Mesodermal cell (in vitro differentiated cells): ENCODE data around the gene ARL13B.

Experiments used
- H3K27ac ChIP-seq: 2 replicates; pipeline ENCODE4 v1.7.0; 2013; ENCODE audit warnings: mild to moderate bottlenecking, low read depth, low read length, moderate library complexity; ENCODE audit not compliant: severe bottlenecking
- H3K36me3 ChIP-seq: 2 replicates; pipeline ENCODE4 v1.7.1; 2013; ENCODE audit warnings: mild to moderate bottlenecking, low read length, moderate library complexity; ENCODE audit not compliant: control insufficient read depth, insufficient read depth
- H3K4me1 ChIP-seq: one replicate; pipeline ENCODE4 v1.7.1; 2013; ENCODE audit warnings: mild to moderate bottlenecking, low read length; ENCODE audit not compliant: insufficient read depth, control insufficient read depth, poor library complexity, severe bottlenecking
- H3K4me3 ChIP-seq: 2 replicates; pipeline ENCODE4 v1.7.0; 2013; ENCODE audit warnings: low read length, control low read depth, mild to moderate bottlenecking; ENCODE audit not compliant: insufficient read depth, poor library complexity, severe bottlenecking; ENCODE audit errors: extremely low read depth
- H3K9me3 ChIP-seq: 2 replicates; pipeline ENCODE4 v1.7.1; 2013; ENCODE audit warnings: mild to moderate bottlenecking, low read length, moderate library complexity; ENCODE audit not compliant: control insufficient read depth
- WGBS, 2 experiments: methylation state at CpG; one replicate each; pipeline ENCODE4 v1.1.5; 2013; ENCODE audit warnings: missing lambda C conversion rate in 2 of 2; ENCODE audit not compliant: insufficient coverage in 2 of 2; 5-methylcytosine and 5-hydroxymethylcytosine counted together

The ARL13B gene

GRCh38 chr3:93994056-93994455 is 14.1 kb downstream of the ARL13B start:
- Histone ChIP-seq H3K9me3 (no peaks in the 10 kb centered on the region), H3K4me3 (no peak overlapping the region), H3K4me1 (peaks cover 10% of the 10 kb centered on the region), H3K36me3 (peaks cover 13% of the 10 kb centered on the region), H3K27ac (no peak overlapping the region)
- 82 to 96% methylated on average over 2 of the region's 3 CpGs for whole genome bisulfite sequencing, 2 experiments

- no peak overlapping the region for H3K27ac ChIP-seq
- peaks cover 14% of the 10 kb centered on the region for H3K36me3 ChIP-seq
- H3K4me1 ChIP-seq, result no peaks in the 10 kb centered on the region
- no peaks in the 10 kb centered on the region for H3K9me3 ChIP-seq
- WGBS, 2 experiments, result no CpG with 5 or more reads among the region's 1 CpG
- no peak overlapping the region for H3K4me3 ChIP-seq
Observed at GRCh38 chr3:94001191-94001590, 21.2 kb downstream of the ARL13B start.

- no peaks in the 10 kb centered on the region for H3K9me3 ChIP-seq
- H3K27ac ChIP-seq, result no peak overlapping the region
- 80% methylated on average over 1 of the region's 3 CpGs; no CpG with 5 or more reads in 1 of the 2 experiments for WGBS, 2 experiments
- peaks cover 12% of the 10 kb centered on the region for H3K36me3 ChIP-seq
- no peaks in the 10 kb centered on the region for H3K4me1 ChIP-seq
- H3K4me3 ChIP-seq, result no peak overlapping the region
Observed at GRCh38 chr3:94001827-94002495, 22.0 kb downstream of the ARL13B start.

GRCh38 chr3:94004301-94004910 is 24.5 kb downstream of the ARL13B start:
- Histone ChIP-seq H3K36me3 (peaks cover 14% of the 10 kb centered on the region), H3K4me1 (no peaks in the 10 kb centered on the region), H3K27ac (no peak overlapping the region), H3K9me3 (no peaks in the 10 kb centered on the region), H3K4me3 (no peak overlapping the region)
- WGBS, 2 experiments, result no CpG with 5 or more reads among the region's 4 CpGs

GRCh38 chr3:94008253-94008652 is 28.3 kb downstream of the ARL13B start:
- H3K9me3 ChIP-seq, result no peaks in the 10 kb centered on the region
- no peak overlapping the region for H3K27ac ChIP-seq
- no peaks in the 10 kb centered on the region for H3K4me1 ChIP-seq
- WGBS, 2 experiments, result no CpG with 5 or more reads among the region's 2 CpGs
- H3K4me3 ChIP-seq, result no peak overlapping the region
- H3K36me3 ChIP-seq, result peaks cover 14% of the 10 kb centered on the region

GRCh38 chr3:94009608-94010007 is 29.7 kb downstream of the ARL13B start:
- 60 to 88% methylated on average over 1 of the region's 2 CpGs for WGBS, 2 experiments

GRCh38 chr3:94011233-94011711 is 31.3 kb downstream of the ARL13B start:
- H3K36me3 ChIP-seq, result peaks cover 14% of the 10 kb centered on the region
- no peak overlapping the region for H3K4me3 ChIP-seq
- H3K27ac ChIP-seq, result no peak overlapping the region
- H3K9me3 ChIP-seq, result no peaks in the 10 kb centered on the region
- no peaks in the 10 kb centered on the region for H3K4me1 ChIP-seq
- 100% methylated on average over 1 to 2 of the region's 3 CpGs for WGBS, 2 experiments

More at GRCh38 chr3:94009608-94010007, 29.7 kb downstream of the ARL13B start:
- Histone ChIP-seq H3K4me1 (no peaks in the 10 kb centered on the region), H3K27ac (no peak overlapping the region), H3K36me3 (peaks cover 14% of the 10 kb centered on the region), H3K4me3 (no peak overlapping the region), H3K9me3 (no peaks in the 10 kb centered on the region)

GRCh38 chr3:94012185-94012584 is 32.2 kb downstream of the ARL13B start:
- Histone ChIP-seq H3K4me3 (no peak overlapping the region), H3K27ac (no peak overlapping the region), H3K9me3 (no peaks in the 10 kb centered on the region), H3K36me3 (peaks cover 9% of the 10 kb centered on the region), H3K4me1 (no peaks in the 10 kb centered on the region)
- no CpG with 5 or more reads among the region's 1 CpG for WGBS, 2 experiments

- WGBS, 2 experiments, result no CpG with 5 or more reads among the region's 1 CpG
- Histone ChIP-seq H3K27ac (no peak overlapping the region), H3K4me1 (no peaks in the 10 kb centered on the region), H3K9me3 (no peaks in the 10 kb centered on the region), H3K4me3 (no peak overlapping the region), H3K36me3 (peaks cover 8% of the 10 kb centered on the region)
Observed at GRCh38 chr3:94015025-94015424, 35.1 kb downstream of the ARL13B start.

GRCh38 chr3:94019659-94020058 is 39.7 kb downstream of the ARL13B start:
- Histone ChIP-seq H3K4me1 (no peaks in the 10 kb centered on the region), H3K9me3 (no peaks in the 10 kb centered on the region), H3K4me3 (no peak overlapping the region), H3K27ac (no peak overlapping the region), H3K36me3 (peaks cover 8% of the 10 kb centered on the region)
- 92 to 100% methylated on average over 2 of the region's 2 CpGs for WGBS, 2 experiments

- WGBS, 2 experiments, result no CpG with 5 or more reads among the region's 3 CpGs
- peaks cover 8% of the 10 kb centered on the region for H3K36me3 ChIP-seq
- H3K27ac ChIP-seq, result no peak overlapping the region
- no peaks in the 10 kb centered on the region for H3K9me3 ChIP-seq
- no peak overlapping the region for H3K4me3 ChIP-seq
- no peaks in the 10 kb centered on the region for H3K4me1 ChIP-seq
Observed at GRCh38 chr3:94020293-94020692, 40.3 kb downstream of the ARL13B start.
